IMR-90 (cell line): ENCODE data around the gene IL22RA1. TPM values are rescaled to one million over a fixed set of nuclear protein-coding genes. Genes with fewer than 3 reads are reported as not detected.

Experiments
- ATAC-seq: fragments of 200-7000 bp; cut with Tn5 transposase; 2 replicates; pipeline ENCODE4 v1.9.1; 2020; ENCODE audit warnings: low read depth, mild to moderate bottlenecking, moderate library complexity
- BruUV-seq: library from RNA; stranded (reverse); fragments of 400-500 nt; replicated peaks from 2 replicates; lab custom pipeline; 2021; lab: Mats Ljungman, UMichigan
- CTCF ChIA-PET: fragments of 300-600 bp; formaldehyde crosslinking; extraction: SDS; loops from one replicate; lab custom pipeline; 2021; ENCODE audit warnings: antibody characterized with exemption; lab: Yijun Ruan, JAX
- POLR2A ChIA-PET: fragments of 300-600 bp; sonication (Branson Sonifier 250); formaldehyde crosslinking; loops from one replicate; lab custom pipeline; 2022; ENCODE audit warnings: antibody characterized with exemption; ENCODE audit not compliant: unreplicated experiment; lab: Charles Lee
- DNase-seq: peaks from one replicate; pipeline ENCODE4 v3.0.0; 2013
- H2AFZ ChIP-seq: replicated peaks from 2 replicates; pipeline ENCODE3; 2013; ENCODE audit warnings: low read length, mild to moderate bottlenecking; ENCODE audit not compliant: poor library complexity
- H2AK5ac ChIP-seq: 2 replicates; pipeline ENCODE4 v1.6.1; 2013; ENCODE audit warnings: low read depth, low read length, inconsistent platforms
- H2AK9ac ChIP-seq: replicated peaks from 2 replicates; pipeline ENCODE3; 2013; ENCODE audit warnings: mild to moderate bottlenecking, low read depth, low read length, moderate library complexity; ENCODE audit not compliant: poor library complexity
- H2BK120ac ChIP-seq: 2 replicates; pipeline ENCODE4 v1.6.1; 2013; ENCODE audit warnings: low read depth, low read length, inconsistent platforms
- H2BK15ac ChIP-seq: 3 replicates; pipeline ENCODE4 v1.6.1; 2013; ENCODE audit warnings: low read depth, low read length, inconsistent platforms
- H2BK20ac ChIP-seq: 2 replicates; pipeline ENCODE4 v1.6.1; 2013; ENCODE audit warnings: low read depth, mild to moderate bottlenecking, inconsistent platforms, low read length, moderate library complexity
- H2BK5ac ChIP-seq: 2 replicates; pipeline ENCODE4 v1.6.1; 2013; ENCODE audit warnings: mild to moderate bottlenecking, low read depth, low read length, inconsistent platforms; ENCODE audit not compliant: poor library complexity, severe bottlenecking
- H3K14ac ChIP-seq: replicated peaks from 2 replicates; pipeline ENCODE4 v1.6.1; 2013; ENCODE audit warnings: low read depth, low read length, inconsistent platforms
- H3K18ac ChIP-seq: 2 replicates; pipeline ENCODE4 v1.6.1; 2013; ENCODE audit warnings: low read depth, low read length, control low read depth
- H3K23ac ChIP-seq: 2 replicates; pipeline ENCODE4 v1.6.1; 2013; ENCODE audit warnings: low read depth, low read length, inconsistent platforms
- H3K27ac ChIP-seq: 2 replicates; pipeline ENCODE4 v1.5.1; 2013; ENCODE audit warnings: mild to moderate bottlenecking, control low read depth, low read length; ENCODE audit not compliant: insufficient read depth
- H3K27me3 ChIP-seq: 2 replicates; pipeline ENCODE4 v1.6.1; 2013; ENCODE audit warnings: low read length; ENCODE audit not compliant: control insufficient read depth, insufficient read depth
- H3K36me3 ChIP-seq: 2 replicates; pipeline ENCODE4 v1.6.1; 2013; ENCODE audit warnings: low read length, mixed read lengths; ENCODE audit not compliant: control insufficient read depth, insufficient read depth
- H3K4ac ChIP-seq: 2 replicates; pipeline ENCODE4 v1.6.1; 2013; ENCODE audit warnings: low read depth, low read length, inconsistent platforms
- H3K4me1 ChIP-seq: 2 replicates; pipeline ENCODE4 v1.6.1; 2013; ENCODE audit warnings: low read length, mixed read lengths; ENCODE audit not compliant: control insufficient read depth, insufficient read depth
- H3K4me2 ChIP-seq: 2 replicates; pipeline ENCODE4 v1.6.1; 2013; ENCODE audit warnings: low read depth, mild to moderate bottlenecking, control low read depth, low read length, moderate library complexity
- H3K4me3 ChIP-seq: 2 replicates; pipeline ENCODE4 v1.5.1; 2013; ENCODE audit warnings: low read depth, mild to moderate bottlenecking, control low read depth, low read length, moderate library complexity; ENCODE audit not compliant: insufficient read depth
- H3K56ac ChIP-seq: 2 replicates; pipeline ENCODE4 v1.6.1; 2013; ENCODE audit warnings: low read length, inconsistent platforms; ENCODE audit not compliant: insufficient read depth; ENCODE audit errors: extremely low read depth
- H3K79me1 ChIP-seq, 2 experiments: 2 replicates each; pipeline ENCODE4 v1.6.1; 2013; ENCODE audit warnings: low read length in 2 of 2, inconsistent platforms in 1 of 2, low read depth in 1 of 2
- H3K9ac ChIP-seq: 2 replicates; pipeline ENCODE4 v1.6.1; 2013; ENCODE audit warnings: low read depth, low read length, control low read depth
- H3K9me1 ChIP-seq: 2 replicates; pipeline ENCODE4 v1.6.1; 2013; ENCODE audit warnings: low read length, inconsistent platforms; ENCODE audit not compliant: insufficient read depth
- H3K9me3 ChIP-seq: 2 replicates; pipeline ENCODE4 v1.6.1; 2013; ENCODE audit warnings: low read length; ENCODE audit not compliant: control insufficient read depth, insufficient read depth
- H4K20me1 ChIP-seq: 2 replicates; pipeline ENCODE4 v1.6.1; 2013; ENCODE audit warnings: low read length, inconsistent platforms; ENCODE audit not compliant: insufficient read depth
- H4K5ac ChIP-seq: 2 replicates; pipeline ENCODE4 v1.6.1; 2013; ENCODE audit warnings: mild to moderate bottlenecking, low read depth, low read length, control low read depth
- H4K8ac ChIP-seq, 2 experiments: 2 replicates each; pipeline ENCODE4 v1.6.1; 2013; ENCODE audit warnings: low read depth in 2 of 2, low read length in 2 of 2, control low read depth in 1 of 2, inconsistent platforms in 1 of 2
- H4K91ac ChIP-seq: 2 replicates; pipeline ENCODE4 v1.6.1; 2013; ENCODE audit warnings: low read depth, low read length, inconsistent platforms; ENCODE audit not compliant: insufficient read depth
- BHLHE40 ChIP-seq: fragments of 150-350 bp; IDR thresholded peaks from 2 replicates; pipeline ENCODE4 v1.6.1; 2016; ENCODE audit warnings: mild to moderate bottlenecking, low read depth, low read length
- CEBPB ChIP-seq: IDR thresholded peaks from 2 replicates; pipeline ENCODE4 v1.6.1; 2012; ENCODE audit warnings: low read depth, low read length, improper control_type of control experiment
- CHD1 ChIP-seq: IDR thresholded peaks from 2 replicates; pipeline ENCODE4 v1.6.1; 2012; ENCODE audit warnings: low read depth, low read length, improper control_type of control experiment
- FOS ChIP-seq: fragments of 150-350 bp; IDR thresholded peaks from 2 replicates; pipeline ENCODE4 v1.6.1; 2016; ENCODE audit warnings: low read depth, low read length
- MAFK ChIP-seq: IDR thresholded peaks from 2 replicates; pipeline ENCODE4 v1.6.1; 2012; ENCODE audit warnings: low read depth, low read length, improper control_type of control experiment
- MXI1 ChIP-seq: IDR thresholded peaks from 2 replicates; pipeline ENCODE4 v1.6.1; 2012; ENCODE audit warnings: low read depth, mild to moderate bottlenecking, low read length, moderate library complexity, borderline replicate concordance
- POLR2A ChIP-seq: IDR thresholded peaks from 2 replicates; pipeline ENCODE4 v1.6.1; 2012; ENCODE audit warnings: mild to moderate bottlenecking, low read depth, low read length
- RAD21 ChIP-seq: IDR thresholded peaks from 2 replicates; pipeline ENCODE4 v1.6.1; 2012; ENCODE audit warnings: low read length, improper control_type of control experiment
- RCOR1 ChIP-seq: IDR thresholded peaks from 2 replicates; pipeline ENCODE4 v1.6.1; 2012; ENCODE audit warnings: mild to moderate bottlenecking, low read length, improper control_type of control experiment; ENCODE audit not compliant: insufficient replicate concordance
- RFX5 ChIP-seq: IDR thresholded peaks from 2 replicates; pipeline ENCODE4 v1.8.0; 2012; ENCODE audit warnings: low read depth, mild to moderate bottlenecking, low read length, moderate library complexity
- SMC3 ChIP-seq: fragments of 150-350 bp; IDR thresholded peaks from 2 replicates; pipeline ENCODE4 v1.6.1; 2016; ENCODE audit warnings: low read depth, mild to moderate bottlenecking, antibody characterized with exemption, low read length, moderate library complexity
- USF2 ChIP-seq: fragments of 150-350 bp; IDR thresholded peaks from 2 replicates; pipeline ENCODE4 v1.6.1; 2017; ENCODE audit warnings: mild to moderate bottlenecking, antibody characterized with exemption, low read length, low read depth
- WGBS, 2 experiments: methylation state at CpG; one replicate each; pipeline versions ENCODE4 v1.1.5 to v1.1.7; 2013; ENCODE audit warnings: missing lambda C conversion rate in 2 of 2; ENCODE audit not compliant: insufficient read length in 1 of 2; ENCODE audit errors: extremely low coverage in 2 of 2; 5-methylcytosine and 5-hydroxymethylcytosine counted together
- dilution Hi-C: fragments of 300-500 bp; cut with HindIII; formaldehyde crosslinking; loops from one replicate; pipeline ENCODE4 v1.14.3; 2018; ENCODE audit warnings: low sequenced_read_pairs; ENCODE audit not compliant: unreplicated experiment
- in situ Hi-C: fragments of 300-500 bp; cut with MboI; formaldehyde crosslinking; loops from 3 replicates; pipeline ENCODE4 v1.14.3; 2019; ENCODE audit warnings: low sequenced_read_pairs, inconsistent platforms, mixed read lengths
- intact Hi-C: fragments of 100-400 bp; cut with micrococcal nuclease; formaldehyde crosslinking; loops from 2 replicates; pipeline ENCODE4 v1.10.0; 2022
- polyA plus RNA-seq, 3 experiments: library from polyadenylated mRNA; depleted of rRNA; stranded (reverse); fragments of >200 nt; gene quantifications; 2 replicates each; pipeline ENCODE4 v1.2.3, GENCODE V29; 2012; ENCODE audit warnings: low replicate concordance in 1 of 3
- total RNA-seq: library from RNA; depleted of rRNA; stranded (reverse); fragments of >200 nt; gene quantifications from 2 replicates; pipeline ENCODE4 v1.2.3, GENCODE V29; 2012
- TF ChIP-seq, protein P1 (sequence below): fragments of 150-350 bp; IDR thresholded peaks from 2 replicates; pipeline ENCODE4 v1.6.1; 2016; ENCODE audit warnings: low read depth, mild to moderate bottlenecking, low read length, moderate library complexity, borderline replicate concordance

Gene IL22RA1
- total and polyA plus RNA-seq, 2 of the 4 experiments (the other 2 are of a cell fraction) = not detected

GRCh38 chr1:24164004-24164403 is 21.1 kb upstream of the IL22RA1 start:
- Histone ChIP-seq H3K4me2 (no peak overlapping the region), H2BK5ac (no peak overlapping the region), H3K18ac (no peak overlapping the region), H3K23ac (no peak overlapping the region), H4K20me1 (no peaks in the 10 kb centered on the region), H2AFZ (no peak overlapping the region), H3K9me1 (no peaks in the 10 kb centered on the region; the same call in 1 of the 2 replicates), H3K14ac (no peak overlapping the region), H2BK20ac (no peak overlapping the region), H3K27ac (no peak overlapping the region), H4K5ac (no peak overlapping the region), H3K79me1 (no peaks in the 10 kb centered on the region), H2AK9ac (no peak overlapping the region), H3K56ac (no peak overlapping the region), H3K4me1 (no peaks in the 10 kb centered on the region), H3K36me3 (no peaks in the 10 kb centered on the region), H2BK15ac (no peak overlapping the region), H3K4me3 (no peak overlapping the region), H3K4ac (no peak overlapping the region), H2AK5ac (no peak overlapping the region), H3K9me3 (0 out of 2 replicates have a peak, but pooled peaks cover 2% of the 10 kb centered on the region), H2BK120ac (no peak overlapping the region), H4K8ac (no peak overlapping the region), H3K9ac (no peak overlapping the region), H3K27me3 (peaks cover 61% of the 10 kb centered on the region), H4K91ac (no peak overlapping the region)
- DNase-seq (no peak), ATAC-seq (no peak)
- ChIA-PET CTCF (interaction anchor here (0.8 kb wide), 2 partner anchors 14 to 965 kb away, joined by 3 read pairs; no protein-coding TSS in a partner anchor), POLR2A (interaction anchor here (0.7 kb wide), 1 partner anchor 698 kb away, joined by 8 read pairs; no protein-coding TSS in a partner anchor)
- no CpG with 5 or more reads among the region's 3 CpGs for WGBS, 2 experiments
- intact Hi-C loops (no loop called here), dilution Hi-C loops (no loop called here), in situ Hi-C loops (no loop called here)
- BruUV-seq = no TSS peak
- TF ChIP-seq, protein P1, sequence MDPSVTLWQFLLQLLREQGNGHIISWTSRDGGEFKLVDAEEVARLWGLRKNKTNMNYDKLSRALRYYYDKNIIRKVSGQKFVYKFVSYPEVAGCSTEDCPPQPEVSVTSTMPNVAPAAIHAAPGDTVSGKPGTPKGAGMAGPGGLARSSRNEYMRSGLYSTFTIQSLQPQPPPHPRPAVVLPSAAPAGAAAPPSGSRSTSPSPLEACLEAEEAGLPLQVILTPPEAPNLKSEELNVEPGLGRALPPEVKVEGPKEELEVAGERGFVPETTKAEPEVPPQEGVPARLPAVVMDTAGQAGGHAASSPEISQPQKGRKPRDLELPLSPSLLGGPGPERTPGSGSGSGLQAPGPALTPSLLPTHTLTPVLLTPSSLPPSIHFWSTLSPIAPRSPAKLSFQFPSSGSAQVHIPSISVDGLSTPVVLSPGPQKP = no peak
- no peak for TF ChIP-seq CHD1
- no peak for TF ChIP-seq SMC3
- no peak for TF ChIP-seq CEBPB
- no peak for TF ChIP-seq RCOR1
- TF ChIP-seq POLR2A = no peak
- TF ChIP-seq BHLHE40 = no peak
- TF ChIP-seq MXI1 = no peak
- TF ChIP-seq RFX5 = no peak
- TF ChIP-seq RAD21 = no peak
- no peak for TF ChIP-seq FOS
- no peak for TF ChIP-seq MAFK
- no peak for TF ChIP-seq USF2
